Large intestine (tissue), 12 donors: ENCODE results near the gene TUSC7. TPM values are rescaled to one million over a fixed set of nuclear protein-coding genes. Genes with fewer than 3 reads are reported as not detected.

Experiments
- DNase-seq, 2 donors: peaks; one replicate each; pipeline versions ENCODE4 v3.0.0 to v3.0.0-alpha.2; 2013
- H3K27ac ChIP-seq: one replicate; pipeline ENCODE4 v1.5.1; 2013; ENCODE audit warnings: low read length
- H3K27me3 ChIP-seq: 2 replicates; pipeline ENCODE4 v1.6.1; 2013; ENCODE audit warnings: low read length; ENCODE audit not compliant: control insufficient read depth, insufficient read depth
- H3K36me3 ChIP-seq: 2 replicates; pipeline ENCODE4 v1.6.1; 2013; ENCODE audit warnings: low read length; ENCODE audit not compliant: control insufficient read depth, insufficient read depth
- H3K4me1 ChIP-seq: one replicate; pipeline ENCODE4 v1.6.1; 2013; ENCODE audit warnings: low read length; ENCODE audit not compliant: control insufficient read depth, insufficient read depth
- H3K4me3 ChIP-seq: one replicate; pipeline ENCODE4 v1.5.1; 2013; ENCODE audit warnings: low read length
- H3K9me3 ChIP-seq: one replicate; pipeline ENCODE4 v1.6.1; 2013; ENCODE audit warnings: mild to moderate bottlenecking, low read depth, low read length, moderate library complexity; ENCODE audit not compliant: control insufficient read depth
- WGBS: methylation state at CpG from one replicate; pipeline ENCODE4 v1.1.5; 2013; ENCODE audit warnings: low lambda C conversion rate; ENCODE audit not compliant: insufficient coverage; 5-methylcytosine and 5-hydroxymethylcytosine counted together
- long read RNA-seq, 11 donors: transcript quantifications; one replicate each; lab custom pipeline, GENCODE V29; 2026
- polyA plus RNA-seq: library from polyadenylated mRNA; unstranded; fragments of 120-200 nt; gene quantifications from one replicate; pipeline ENCODE4 v1.2.1, GENCODE V29; 2013

The TUSC7 gene
- polyA plus RNA-seq = not detected
- long read RNA-seq, donor 1 = 0 reads
- long read RNA-seq, donor 2 = 0 reads
- long read RNA-seq, donor 3 = 0 reads
- long read RNA-seq, donor 4 = 0 reads
- long read RNA-seq, donor 5 = 0 reads
- long read RNA-seq, donor 6 = 0 reads
- long read RNA-seq, donor 7 = 0 reads
- long read RNA-seq, donor 8 = 0 reads
- long read RNA-seq, donor 9 = 0 reads
- long read RNA-seq, donor 10 = 0 reads
- long read RNA-seq, donor 11 = 0 reads

GRCh38 chr3:116709479-116709878 is at the start of gene TUSC7:
Gene TUSC7 (plus strand): TSS chr3:116709779.
- H3K9me3 ChIP-seq = no peaks in the 10 kb centered on the region
- no peak within 1 kb of the TSS for H3K4me3 ChIP-seq
- no peaks in the 10 kb centered on the region for H3K4me1 ChIP-seq
- no peaks in the 10 kb centered on the region for H3K27me3 ChIP-seq
- no peak for DNase-seq
- no peak within 1 kb of the TSS for H3K27ac ChIP-seq
- 88% methylated on average over 4 of the region's 4 CpGs for WGBS
- H3K36me3 ChIP-seq = no peaks in the 10 kb centered on the region

DNA sequence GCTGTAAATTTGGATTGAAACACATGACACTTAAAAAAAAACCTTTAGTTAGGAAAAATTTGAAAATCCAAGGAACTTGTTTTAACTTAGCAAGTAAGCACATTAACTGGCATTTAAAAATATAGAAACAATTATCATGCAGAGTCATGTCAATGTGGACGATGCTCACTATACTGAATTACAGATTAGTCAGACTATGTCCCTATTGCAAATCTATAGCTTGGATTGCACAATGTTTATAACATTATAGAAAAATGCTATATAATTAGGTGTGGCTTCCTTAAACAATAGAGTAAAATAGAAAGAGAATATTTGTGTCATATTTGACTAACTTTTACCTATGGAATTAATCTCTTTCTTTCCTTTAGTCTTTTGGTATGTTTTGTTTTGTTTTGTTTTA is 48.4 kb upstream of the TUSC7 start:
- no peaks in the 10 kb centered on the region for H3K4me1 ChIP-seq
- H3K4me3 ChIP-seq = no peak overlapping the region
- H3K36me3 ChIP-seq = no peaks in the 10 kb centered on the region
- no peaks in the 10 kb centered on the region for H3K9me3 ChIP-seq
- no peaks in the 10 kb centered on the region for H3K27me3 ChIP-seq
- 67% methylated on average over 1 of the region's 1 CpG for WGBS
- no peak for DNase-seq
- no peak overlapping the region for H3K27ac ChIP-seq

DNA sequence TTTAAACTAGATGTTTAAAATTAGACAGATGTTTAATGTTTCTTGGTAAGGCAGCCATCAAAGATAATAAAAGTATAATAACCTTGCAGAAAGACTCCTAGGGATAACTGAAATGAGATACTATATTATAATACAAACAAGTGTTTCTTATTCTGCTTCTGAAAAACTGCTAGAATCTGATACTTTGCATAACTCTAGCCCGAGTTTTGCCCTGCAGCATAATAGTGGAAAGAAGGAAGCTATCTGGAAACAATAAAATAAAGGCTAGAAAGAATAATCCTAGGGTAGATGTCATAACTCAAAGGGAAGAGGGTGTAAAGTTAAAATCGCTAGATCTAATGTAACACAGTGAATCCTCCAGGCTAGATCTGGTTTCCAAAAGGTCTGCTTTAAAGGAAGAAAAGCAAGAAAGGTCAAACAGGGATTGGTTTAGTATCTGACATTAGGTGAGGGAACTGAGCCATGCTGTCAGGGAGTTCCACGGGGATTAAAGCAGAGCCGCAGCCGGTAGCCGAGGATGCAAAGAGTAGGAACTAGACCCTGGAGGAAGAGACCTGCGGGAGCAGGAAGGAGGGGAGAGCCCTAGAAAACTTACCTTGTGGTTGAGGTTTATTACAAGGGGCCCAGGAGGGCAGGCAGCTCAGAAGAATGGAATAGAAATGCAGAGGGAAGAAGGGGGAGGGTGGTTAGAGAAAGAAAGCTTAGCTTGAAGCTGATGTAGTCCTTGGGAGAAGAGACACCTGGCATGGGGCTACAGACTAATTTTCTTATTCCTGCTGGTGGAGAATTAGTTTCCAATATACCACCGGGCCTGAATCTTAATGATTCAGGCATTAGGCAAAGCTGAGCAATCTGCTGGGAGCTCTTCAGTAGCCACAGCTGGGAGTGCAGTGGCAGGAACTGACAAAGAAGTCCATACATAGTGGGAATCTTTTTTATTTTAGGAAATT is 46.1 kb upstream of the TUSC7 start:
- Histone ChIP-seq H3K27me3 (no peaks in the 10 kb centered on the region), H3K36me3 (no peaks in the 10 kb centered on the region), H3K4me3 (no peak overlapping the region), H3K4me1 (no peaks in the 10 kb centered on the region), H3K27ac (no peak overlapping the region), H3K9me3 (no peaks in the 10 kb centered on the region)
- WGBS = 86% methylated on average over 1 of the region's 8 CpGs
- no peak for DNase-seq

GRCh38 chr3:116667324-116667723 is 42.3 kb upstream of the TUSC7 start:
- Histone ChIP-seq H3K9me3 (no peaks in the 10 kb centered on the region), H3K27me3 (no peaks in the 10 kb centered on the region), H3K27ac (no peak overlapping the region), H3K4me1 (no peaks in the 10 kb centered on the region), H3K4me3 (no peak overlapping the region), H3K36me3 (no peaks in the 10 kb centered on the region)
- no peak for DNase-seq

GRCh38 chr3:116667791-116668190 is 41.8 kb upstream of the TUSC7 start:
- no peak overlapping the region for H3K4me3 ChIP-seq
- no peak for DNase-seq

DNA sequence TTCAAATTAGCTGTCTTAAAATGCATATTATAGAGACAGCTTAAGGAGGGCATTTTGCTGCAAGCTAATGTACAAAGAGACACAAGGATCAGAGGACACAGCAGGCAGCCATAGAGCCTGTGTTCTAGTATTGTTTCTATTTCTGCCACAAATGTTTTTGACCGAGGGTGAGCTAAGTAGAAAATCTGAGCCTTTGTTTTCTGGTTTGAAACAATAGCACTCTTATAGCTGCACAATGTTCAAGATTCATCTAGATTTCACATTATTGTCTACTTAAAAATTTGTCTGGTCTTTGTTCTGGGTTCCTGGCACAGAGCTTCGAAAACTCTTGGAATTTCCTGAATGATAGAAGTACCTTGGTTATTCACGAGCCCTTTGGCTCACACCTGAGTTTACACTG is 40.0 kb upstream of the TUSC7 start:
- no peaks in the 10 kb centered on the region for H3K9me3 ChIP-seq
- H3K4me3 ChIP-seq = no peak overlapping the region
- no peaks in the 10 kb centered on the region for H3K27me3 ChIP-seq
- no peaks in the 10 kb centered on the region for H3K36me3 ChIP-seq
- no peak for DNase-seq
- H3K4me1 ChIP-seq = no peaks in the 10 kb centered on the region
- WGBS = 92% methylated on average over 2 of the region's 3 CpGs
- H3K27ac ChIP-seq = no peak overlapping the region

More at GRCh38 chr3:116667791-116668190, 41.8 kb upstream of the TUSC7 start:
- WGBS = 100% methylated on average over 1 of the region's 1 CpG
- H3K27ac ChIP-seq = no peak overlapping the region
- H3K27me3 ChIP-seq = no peaks in the 10 kb centered on the region
- no peaks in the 10 kb centered on the region for H3K4me1 ChIP-seq
- H3K9me3 ChIP-seq = no peaks in the 10 kb centered on the region
- no peaks in the 10 kb centered on the region for H3K36me3 ChIP-seq

DNA sequence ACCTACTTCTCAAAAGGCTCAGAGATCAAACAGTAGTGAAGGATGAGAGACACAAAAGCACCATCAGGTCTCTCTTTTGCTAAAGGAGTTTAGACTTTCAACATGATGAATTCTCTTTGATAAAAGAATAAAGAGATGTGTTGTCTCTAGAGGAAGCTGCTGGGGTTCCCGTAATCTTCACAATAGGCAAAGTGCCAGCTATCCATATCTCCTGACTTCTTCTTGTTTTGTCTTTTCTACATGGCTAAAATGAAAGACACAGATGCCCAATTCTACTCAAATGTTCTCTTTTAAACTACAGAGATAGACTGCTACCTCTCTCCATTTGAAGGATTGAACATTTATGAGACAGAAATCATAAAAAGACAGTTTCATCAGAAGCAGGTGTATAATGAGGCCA is 38.4 kb upstream of the TUSC7 start:
- WGBS = 100% methylated on average over 1 of the region's 1 CpG
- DNase-seq = no peak
- no peaks in the 10 kb centered on the region for H3K36me3 ChIP-seq
- no peaks in the 10 kb centered on the region for H3K4me1 ChIP-seq
- H3K27ac ChIP-seq = no peak overlapping the region
- H3K9me3 ChIP-seq = no peaks in the 10 kb centered on the region
- H3K4me3 ChIP-seq = no peak overlapping the region
- no peaks in the 10 kb centered on the region for H3K27me3 ChIP-seq

- WGBS = 64% methylated on average over 3 of the region's 13 CpGs
- DNase-seq = no peak
- no peaks in the 10 kb centered on the region for H3K27me3 ChIP-seq
- no peaks in the 10 kb centered on the region for H3K4me1 ChIP-seq
- no peak overlapping the region for H3K4me3 ChIP-seq
- no peaks in the 10 kb centered on the region for H3K9me3 ChIP-seq
- H3K36me3 ChIP-seq = no peaks in the 10 kb centered on the region
- H3K27ac ChIP-seq = no peak overlapping the region
Measured at GRCh38 chr3:116678853-116679252, 30.7 kb upstream of the TUSC7 start.

DNA sequence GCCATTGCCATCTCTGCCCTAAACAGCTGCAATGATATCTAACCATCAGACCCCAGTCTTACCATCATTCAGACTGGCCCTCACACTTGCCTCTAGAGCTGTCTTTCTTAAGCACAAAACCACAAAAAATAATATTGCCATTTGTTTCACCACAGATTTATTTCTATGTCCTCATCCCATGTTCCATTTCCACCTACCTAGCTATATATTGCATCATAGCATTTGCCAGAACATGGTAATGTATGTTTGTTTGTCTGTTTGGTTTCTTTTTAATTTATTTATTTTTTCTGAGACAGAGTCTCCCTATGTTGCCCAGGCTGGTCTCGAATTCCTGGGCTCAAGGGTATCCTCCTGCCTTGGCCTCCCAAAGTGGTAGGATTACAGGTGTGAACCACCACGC is 18.5 kb upstream of the TUSC7 start:
- Histone ChIP-seq H3K27ac (no peak overlapping the region), H3K27me3 (no peaks in the 10 kb centered on the region), H3K9me3 (no peaks in the 10 kb centered on the region), H3K36me3 (no peaks in the 10 kb centered on the region), H3K4me3 (no peak overlapping the region), H3K4me1 (no peaks in the 10 kb centered on the region)
- no CpG with 5 or more reads among the region's 2 CpGs for WGBS
- DNase-seq = no peak

DNA sequence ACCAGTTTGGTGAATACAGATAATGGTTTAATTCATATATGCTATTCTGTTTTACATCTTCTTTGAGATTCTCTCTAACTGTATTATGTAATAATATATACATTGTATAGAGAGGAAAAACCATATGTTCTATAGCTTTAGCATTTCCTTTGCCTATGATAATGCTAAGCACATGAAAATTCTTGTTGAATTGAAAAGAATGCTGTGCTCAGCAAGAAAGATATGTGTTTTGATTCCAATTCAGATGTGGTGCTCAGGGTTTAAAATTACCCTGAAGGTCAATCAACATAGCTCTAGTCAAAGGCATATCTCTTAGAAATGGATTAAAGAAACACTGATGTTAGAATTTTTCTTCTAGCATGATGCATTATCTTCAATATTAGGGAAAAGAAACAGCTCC is 8.5 kb upstream of the TUSC7 start:
- H3K27me3 ChIP-seq = no peaks in the 10 kb centered on the region
- no peaks in the 10 kb centered on the region for H3K36me3 ChIP-seq
- no peak for DNase-seq
- no peak overlapping the region for H3K4me3 ChIP-seq
- H3K9me3 ChIP-seq = no peaks in the 10 kb centered on the region
- no peak overlapping the region for H3K27ac ChIP-seq
- H3K4me1 ChIP-seq = no peaks in the 10 kb centered on the region

DNA sequence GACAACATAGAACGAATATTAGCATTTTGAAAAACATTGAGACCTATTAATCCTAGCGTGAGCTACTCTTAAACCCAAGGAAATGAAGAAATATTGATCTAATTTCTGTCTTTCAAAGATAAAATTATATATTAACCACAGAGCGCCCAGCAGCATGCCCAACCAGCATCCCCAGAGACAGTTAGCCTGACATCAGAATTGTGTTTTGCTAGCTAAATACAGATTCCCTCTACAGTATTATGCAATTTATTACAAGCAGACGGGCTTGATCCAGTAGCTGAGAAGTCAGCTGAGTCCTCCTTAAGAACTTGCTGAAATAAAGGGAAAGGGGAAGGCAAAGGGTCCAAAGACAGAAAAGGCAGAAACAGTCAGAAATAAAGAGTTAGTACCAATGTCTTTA is 7.2 kb upstream of the TUSC7 start:
- WGBS = 20% methylated on average over 1 of the region's 4 CpGs
- Histone ChIP-seq H3K4me3 (no peak overlapping the region), H3K9me3 (no peaks in the 10 kb centered on the region), H3K4me1 (no peaks in the 10 kb centered on the region), H3K27me3 (no peaks in the 10 kb centered on the region), H3K36me3 (no peaks in the 10 kb centered on the region), H3K27ac (no peak overlapping the region)
- DNase-seq = no peak
